GM19468 (cell line): Measurements from ENCODE around the gene HMGB4.

Experiments
- ATAC-seq: cut with Tn5 transposase; IDR thresholded peaks from one replicate; pipeline ENCODE4 v1.9.1; 2021; ENCODE audit warnings: mild to moderate bottlenecking, moderate library complexity, moderate number of reproducible peaks; ENCODE audit not compliant: unreplicated experiment; ENCODE audit errors: extremely low read depth

Gene HMGB4

DNA sequence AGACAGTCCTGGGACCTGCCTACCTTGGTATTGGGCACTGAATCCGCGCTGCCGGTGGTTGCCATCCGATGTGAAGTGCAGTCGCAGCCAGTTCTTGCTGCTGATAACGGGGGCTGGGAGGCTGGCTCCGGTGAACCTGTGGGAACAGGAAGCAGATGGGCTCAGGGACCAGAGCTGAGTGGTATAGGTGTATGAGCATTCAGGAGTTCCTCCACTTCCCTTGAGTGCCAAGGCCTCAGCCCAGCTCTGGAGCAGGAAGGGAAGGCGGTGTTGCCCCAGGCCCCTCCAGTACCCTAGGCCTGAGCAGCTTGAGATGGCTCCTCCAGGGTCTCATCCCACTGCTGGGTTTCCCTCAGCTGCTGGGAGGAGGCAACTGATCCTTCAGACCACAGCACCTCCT lies 17.0 kb upstream of the HMGB4 start:
- no peak for ATAC-seq

DNA sequence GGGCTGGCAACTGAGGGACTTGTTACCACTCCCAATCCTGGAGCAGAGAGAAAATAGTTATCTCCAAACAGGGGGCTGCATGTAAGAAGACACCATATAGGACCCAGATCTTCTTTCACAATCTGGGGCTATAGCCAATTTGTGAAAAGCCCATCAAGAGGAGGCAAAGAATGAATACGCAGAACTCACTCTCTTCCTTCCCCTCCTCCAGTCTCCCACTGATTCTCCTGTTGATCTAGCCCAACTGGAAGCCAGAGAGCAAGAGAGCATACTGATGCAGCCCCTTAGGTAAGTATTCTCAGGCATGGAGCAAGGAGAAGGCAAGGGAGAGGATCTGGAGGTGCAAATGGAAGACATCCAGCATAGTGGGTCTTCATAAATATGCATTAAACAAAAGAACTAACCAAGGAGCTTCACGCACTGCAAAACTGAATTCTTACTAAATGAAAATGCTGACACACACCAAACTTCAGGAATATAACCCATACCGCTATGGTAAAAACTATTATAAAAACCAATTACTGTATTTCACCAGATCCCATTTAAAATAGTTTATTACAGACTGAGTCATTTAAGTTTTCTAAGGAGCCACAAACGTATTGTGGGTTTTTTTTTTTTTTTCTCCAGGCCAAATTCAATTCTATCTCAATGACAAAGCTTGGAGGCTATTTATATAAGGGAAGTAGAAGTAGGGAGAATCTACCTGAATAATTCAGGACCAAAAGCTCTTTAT lies 15.5 kb upstream of the HMGB4 start:
- no peak for ATAC-seq

DNA sequence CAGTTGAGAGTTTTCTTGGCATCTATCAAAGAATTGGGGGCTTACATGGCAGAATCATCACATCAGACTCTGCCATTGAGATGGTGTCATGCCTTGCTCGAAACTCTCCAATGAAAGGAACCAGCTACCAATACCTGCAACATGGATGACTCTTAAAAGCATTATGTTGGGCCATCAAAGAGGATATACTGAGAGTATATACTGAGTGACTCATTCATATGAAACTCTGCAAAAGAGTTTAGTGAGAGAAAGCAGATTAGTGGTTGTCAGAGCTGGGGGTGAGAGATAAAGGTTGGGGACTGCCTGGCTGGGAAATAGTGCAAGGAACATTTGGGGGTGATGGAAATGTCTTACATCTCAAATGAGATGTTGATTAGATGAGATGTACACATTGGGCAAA lies 14.7 kb upstream of the HMGB4 start:
- ATAC-seq = no peak

DNA sequence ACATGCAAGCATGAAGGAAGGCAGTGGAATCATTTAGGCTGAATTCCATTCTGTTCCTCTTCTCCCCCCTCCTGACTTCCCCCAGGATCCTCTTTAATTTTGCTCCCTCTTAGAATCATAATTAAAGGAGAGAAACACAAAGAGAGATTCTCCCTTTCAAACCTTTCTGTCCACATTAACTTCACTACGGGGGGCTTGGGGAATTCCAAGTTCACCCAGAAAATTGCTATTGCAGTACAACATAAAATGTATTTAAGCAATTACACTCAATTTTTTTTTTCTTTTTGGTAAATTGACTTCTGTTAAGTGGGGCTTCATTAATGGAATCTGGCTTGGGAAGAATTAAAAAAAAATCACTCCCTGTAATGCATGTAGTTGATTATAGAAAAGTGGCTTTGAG lies 13.4 kb upstream of the HMGB4 start:
- no peak for ATAC-seq

DNA sequence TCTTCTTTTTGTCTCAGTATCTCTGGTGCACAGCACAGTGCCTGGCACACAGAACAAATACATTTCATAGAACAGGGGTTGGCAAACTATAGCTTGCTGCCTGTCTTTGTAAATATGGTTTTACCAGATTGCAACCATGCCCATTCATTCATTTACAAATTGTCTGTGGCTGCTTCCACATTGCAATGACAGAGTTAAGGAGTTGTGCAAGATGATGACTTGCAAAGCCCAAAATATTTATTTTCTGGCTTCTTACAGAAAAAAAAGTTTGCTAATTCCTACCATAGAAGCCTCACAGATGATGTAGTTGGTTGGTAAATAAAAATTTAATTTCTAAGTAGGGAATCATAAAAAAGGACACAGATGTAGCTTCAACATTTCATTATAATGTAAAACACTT lies 11.2 kb upstream of the HMGB4 start:
- ATAC-seq = no peak

DNA sequence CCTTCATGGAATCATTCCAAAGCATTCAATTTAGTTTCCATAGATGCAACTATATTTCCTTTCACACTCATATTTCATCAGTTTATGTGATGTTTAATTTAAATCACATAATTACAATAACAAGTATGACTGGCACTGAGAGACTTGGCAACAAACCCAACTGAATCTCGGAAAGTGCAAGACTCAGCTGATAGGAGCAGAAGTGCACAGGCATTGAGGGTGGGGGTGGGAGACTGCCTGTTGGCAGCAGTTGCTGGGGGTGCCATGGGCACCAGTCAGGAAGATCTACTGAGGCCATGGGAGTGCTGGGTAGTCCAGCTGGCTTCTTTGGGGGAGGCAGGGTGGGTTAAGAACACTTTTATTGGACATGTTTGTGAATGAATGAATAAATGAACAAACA lies 10.4 kb upstream of the HMGB4 start:
- no peak for ATAC-seq

DNA sequence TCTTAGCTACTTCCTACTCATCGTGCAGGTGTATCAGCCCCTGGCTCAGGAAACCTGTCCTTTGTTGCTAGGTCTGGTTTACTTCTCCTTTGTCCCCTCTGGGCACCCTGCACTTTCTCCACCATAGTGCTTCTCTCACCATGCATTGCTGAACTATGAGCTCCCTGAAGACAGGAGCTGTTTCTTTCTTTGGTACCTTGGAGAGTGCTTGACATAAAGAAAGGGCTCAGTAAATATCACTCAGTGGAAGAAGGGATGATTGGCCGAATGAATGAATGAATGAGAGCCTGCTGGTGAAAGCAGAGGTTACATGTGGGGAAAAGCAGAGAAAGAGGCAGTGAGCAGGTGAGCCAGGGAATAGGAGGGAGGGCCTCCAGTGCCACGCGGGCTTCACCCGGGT lies 9.8 kb upstream of the HMGB4 start:
- no peak for ATAC-seq

DNA sequence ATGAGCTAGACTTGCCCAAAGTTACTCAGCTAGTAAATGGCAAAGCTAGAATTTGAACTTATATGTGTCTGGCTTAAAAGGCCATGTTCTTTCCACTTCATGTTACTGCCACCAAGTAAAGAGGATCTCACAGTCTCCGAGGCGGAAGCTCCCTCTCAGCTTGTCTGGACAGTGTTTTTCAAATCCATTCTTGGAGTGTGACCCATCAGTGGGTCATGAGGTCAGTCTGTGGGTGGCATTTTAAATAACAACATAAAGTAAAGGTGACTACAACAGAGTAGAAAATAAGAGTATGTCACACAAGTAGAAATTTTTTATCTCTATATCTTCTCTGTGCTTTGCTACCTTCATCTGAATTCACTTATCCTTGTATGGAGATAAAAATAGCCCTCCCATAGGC lies 3.2 kb upstream of the HMGB4 start:
- no peak for ATAC-seq

DNA sequence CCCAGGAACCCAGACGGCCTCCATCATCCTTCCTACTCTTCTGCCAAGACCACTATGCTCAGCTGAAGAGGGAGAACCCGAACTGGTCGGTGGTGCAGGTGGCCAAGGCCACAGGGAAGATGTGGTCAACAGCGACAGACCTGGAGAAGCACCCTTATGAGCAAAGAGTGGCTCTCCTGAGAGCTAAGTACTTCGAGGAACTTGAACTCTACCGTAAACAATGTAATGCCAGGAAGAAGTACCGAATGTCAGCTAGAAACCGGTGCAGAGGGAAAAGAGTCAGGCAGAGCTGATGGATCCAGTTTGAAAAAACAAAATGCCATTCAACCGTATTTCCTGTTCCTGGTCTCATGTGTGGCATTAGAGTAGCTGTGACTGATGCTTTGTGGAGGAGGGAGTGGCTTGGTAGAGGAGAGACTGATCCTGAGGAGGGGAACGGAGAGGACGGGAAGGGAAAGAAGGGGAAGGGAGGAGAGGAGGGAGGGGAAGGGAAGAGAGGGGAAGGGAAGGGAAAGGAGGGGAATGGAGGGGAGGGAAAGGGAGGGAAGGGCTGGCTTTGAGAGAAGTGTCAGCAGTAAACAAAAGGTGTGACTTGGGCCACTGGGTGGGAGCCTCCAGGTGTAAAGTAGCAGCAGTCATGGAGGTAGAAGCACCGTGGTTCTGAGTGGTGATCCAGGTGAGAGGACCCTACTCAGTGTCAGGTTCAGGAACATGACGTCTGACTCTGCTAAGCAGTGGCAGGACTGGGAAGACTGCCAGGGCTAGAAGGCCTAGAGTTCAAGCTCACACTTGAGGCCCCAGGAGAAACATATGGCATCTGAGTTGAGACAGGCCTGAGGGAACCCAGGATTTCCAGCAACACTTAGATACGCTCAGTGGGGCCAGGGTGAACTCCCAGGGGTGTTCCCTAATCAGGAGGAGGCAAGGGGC lies 846 bp downstream of the HMGB4 start:
- no peak for ATAC-seq

DNA sequence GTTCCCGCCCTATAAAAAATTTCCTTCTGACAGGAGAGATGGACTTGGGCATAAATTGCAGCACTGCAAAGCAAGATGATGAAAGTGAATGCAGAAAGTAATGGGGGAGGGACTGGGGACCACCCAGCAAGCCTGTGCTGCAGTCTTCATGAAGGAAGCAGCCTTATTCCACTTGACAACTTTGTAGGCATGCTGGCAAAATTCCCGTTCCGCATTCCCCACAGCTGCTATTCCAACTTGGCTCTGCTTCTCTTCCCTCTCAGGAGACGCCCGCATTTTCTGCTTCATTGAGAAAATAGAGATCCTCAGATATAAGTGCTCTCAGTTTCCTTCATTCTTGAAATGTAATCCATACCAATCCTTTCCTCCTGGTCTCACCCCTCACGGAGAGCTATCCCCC lies 2.4 kb downstream of the HMGB4 start:
- no peak for ATAC-seq

DNA sequence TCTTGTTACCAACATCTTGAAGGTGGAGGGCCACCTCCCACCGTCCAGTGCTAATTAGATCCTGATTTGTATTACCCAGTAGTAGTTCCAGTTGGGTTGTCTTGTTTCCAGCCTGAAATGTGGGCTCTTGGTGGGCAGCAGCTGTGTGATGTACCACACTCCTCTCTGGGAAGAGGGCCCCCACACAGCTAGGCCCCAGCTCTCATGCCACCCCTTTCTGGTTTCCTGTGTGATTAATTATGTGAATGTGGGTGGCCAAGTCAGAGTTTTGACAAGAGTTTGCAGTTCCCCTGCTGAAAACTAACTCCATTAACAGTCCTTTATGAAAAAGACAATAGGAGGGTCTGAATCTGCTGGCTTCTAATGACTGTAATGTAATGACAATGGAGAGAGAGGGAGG lies 3.8 kb downstream of the HMGB4 start:
- no peak for ATAC-seq

DNA sequence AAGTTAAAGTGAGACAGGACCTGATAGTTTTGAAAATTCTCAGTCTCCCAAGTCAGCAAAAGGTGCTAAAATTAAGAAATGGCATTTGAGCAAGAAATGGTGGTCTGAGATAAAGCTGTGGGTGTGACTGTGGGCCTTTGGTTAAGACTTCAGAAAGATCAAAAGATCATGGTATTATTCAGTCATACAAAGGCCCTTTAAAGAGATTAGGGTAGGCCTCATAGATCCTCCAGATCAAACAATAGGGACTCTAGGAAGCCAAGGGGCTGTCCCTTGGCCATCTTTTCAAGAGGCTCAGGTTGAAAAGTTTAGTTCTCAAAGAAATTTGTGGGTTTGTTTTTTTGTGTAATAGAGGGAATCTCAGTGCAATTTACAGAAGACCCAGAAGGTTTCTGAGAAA lies 8.4 kb downstream of the HMGB4 start:
- no peak for ATAC-seq

DNA sequence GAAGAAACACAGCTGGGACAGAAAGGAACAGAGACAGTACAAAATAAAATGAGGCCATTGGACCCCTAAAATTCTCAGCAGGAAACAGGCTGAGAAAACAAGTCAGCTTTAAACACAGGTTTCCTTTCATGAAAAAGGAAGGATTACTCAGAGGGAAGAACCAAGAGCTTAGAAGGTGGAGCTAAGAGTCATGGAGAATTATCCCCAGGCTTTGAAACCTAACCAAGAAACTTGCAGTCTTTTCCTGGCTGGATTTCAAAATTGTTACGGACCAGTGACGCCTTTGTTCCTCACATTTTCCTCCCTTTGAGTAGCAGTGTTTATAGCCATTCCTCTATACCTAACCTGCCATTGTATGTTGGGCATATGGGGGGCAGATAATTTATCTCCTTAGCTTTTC lies 8.8 kb downstream of the HMGB4 start:
- no peak for ATAC-seq

DNA sequence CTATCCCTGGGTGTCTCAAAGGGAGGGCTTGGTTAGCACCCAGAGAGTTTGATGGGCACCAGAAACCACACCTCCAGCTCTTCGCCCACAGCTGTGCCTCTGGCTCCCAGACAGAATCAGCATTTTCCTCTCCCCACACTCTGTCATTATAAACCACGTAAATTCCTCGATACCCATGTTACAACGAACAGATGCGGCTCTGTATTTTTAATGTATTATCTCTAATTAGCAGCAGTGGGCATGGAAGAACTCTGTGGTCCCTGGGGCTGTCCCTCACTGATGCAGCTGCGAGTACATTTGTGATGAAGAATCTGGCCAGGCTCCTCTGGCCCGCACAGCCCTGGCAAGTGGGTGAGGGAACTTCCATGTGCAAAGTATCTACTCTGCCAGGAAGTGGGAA lies 10.8 kb downstream of the HMGB4 start:
- ATAC-seq = no peak

DNA sequence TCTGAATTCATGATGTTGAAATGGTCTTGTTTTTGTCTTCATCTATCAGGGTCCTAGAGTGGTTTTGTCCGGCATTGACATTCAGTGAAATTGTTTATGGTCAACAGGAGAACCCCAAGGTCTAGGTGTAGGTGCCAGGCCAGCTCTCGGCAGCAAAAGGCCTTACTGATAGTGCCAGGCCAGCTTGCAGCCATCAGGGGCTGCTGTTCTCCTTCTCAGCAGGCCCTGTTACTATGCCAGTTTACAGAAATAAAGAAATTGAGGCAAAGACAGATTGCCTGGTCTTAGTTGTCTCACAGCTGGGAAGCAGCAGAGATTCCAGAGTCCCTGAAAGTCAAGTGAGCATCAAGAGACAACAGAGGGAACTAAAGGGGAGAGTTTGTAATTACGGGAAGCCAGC lies 12.0 kb downstream of the HMGB4 start:
- ATAC-seq = no peak

DNA sequence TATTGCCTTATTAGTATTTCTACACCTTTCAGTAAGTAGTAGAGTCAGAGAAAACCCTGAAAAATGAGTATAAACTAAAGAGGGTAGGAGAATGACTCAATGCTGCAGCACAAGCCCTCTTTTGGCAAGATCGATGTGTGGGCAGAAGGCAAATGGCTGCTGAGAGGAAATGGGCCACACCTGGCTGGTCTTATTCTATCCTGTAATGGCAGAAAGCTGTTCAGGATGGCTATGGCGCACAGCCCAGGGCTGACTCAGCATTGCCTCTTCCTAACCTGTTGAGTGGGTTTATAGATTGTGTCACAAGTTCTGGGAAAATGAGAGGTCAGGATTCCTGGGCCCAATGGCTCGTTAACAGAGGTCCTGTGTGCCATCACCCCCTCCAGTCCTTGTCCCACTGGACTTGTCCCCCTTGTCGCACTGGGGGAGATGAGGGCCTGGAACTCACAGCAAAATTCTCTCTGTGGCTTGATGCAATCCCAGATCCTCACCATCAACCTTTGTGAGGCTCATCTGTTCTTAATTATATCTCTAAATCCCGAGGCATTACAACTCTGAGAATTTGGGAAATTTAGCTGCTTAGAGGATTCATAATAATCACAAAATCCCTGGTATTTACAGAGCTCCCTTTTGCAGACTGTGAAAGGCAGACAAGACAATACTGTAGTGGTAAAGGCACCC lies 13.2 kb downstream of the HMGB4 start:
- ATAC-seq = no peak

DNA sequence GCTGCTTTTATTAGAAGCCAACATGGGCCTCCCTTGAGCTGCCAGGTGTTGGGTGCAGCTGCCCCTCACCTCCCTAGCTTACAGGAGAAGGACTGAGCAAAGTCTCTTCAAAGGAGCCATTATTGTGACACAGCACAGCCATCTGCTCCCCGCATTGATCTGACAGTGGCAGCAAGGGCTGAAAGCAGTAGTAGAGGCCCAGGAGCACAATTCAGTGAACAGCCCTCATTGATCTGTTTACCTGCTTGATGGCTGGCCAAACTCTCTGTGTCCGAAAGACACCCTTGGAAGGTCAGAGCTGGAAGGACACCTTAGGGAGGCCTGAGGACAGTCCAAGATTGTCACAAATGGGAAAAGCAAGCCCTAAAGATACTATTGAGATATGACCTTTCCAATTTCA lies 14.5 kb downstream of the HMGB4 start:
- no peak for ATAC-seq

DNA sequence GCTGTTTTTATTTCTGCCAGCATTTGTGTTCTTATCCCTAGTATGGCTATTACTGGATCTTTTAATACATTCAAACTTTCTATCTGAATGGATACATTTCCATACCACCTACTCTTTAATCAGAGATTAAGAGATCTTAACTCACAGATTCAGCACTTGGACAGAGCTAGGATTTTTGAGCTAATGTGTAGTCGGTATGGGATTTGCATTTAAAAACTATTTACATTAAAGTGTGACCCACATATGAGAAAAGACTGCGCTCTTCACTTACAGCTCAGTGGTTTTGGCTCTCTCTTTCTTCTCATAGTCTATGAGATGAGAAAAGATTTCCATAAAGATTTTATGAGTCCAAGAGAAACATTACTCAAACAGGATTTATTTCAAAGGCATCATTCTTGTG lies 16.4 kb downstream of the HMGB4 start:
- no peak for ATAC-seq

DNA sequence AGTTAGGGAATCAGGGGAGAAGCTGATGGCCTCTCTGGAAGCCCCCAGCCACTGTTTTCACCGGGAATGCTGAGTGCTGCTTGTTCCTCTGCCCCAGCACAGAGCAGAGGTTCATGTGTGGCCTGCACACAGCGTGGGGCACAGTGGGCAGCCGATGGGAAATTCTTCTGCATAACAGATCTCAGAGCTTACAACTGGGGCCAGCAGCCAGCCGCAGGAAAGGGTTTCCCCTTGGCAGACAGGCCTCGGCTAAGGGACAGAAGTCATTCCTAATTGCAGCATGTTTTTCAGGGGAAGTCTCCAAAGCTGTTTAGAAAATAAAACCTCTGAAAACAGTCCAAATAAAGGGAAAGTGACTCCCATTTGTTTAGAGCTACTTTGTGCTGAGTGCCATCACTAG lies 22.6 kb downstream of the HMGB4 start:
- ATAC-seq = no peak

DNA sequence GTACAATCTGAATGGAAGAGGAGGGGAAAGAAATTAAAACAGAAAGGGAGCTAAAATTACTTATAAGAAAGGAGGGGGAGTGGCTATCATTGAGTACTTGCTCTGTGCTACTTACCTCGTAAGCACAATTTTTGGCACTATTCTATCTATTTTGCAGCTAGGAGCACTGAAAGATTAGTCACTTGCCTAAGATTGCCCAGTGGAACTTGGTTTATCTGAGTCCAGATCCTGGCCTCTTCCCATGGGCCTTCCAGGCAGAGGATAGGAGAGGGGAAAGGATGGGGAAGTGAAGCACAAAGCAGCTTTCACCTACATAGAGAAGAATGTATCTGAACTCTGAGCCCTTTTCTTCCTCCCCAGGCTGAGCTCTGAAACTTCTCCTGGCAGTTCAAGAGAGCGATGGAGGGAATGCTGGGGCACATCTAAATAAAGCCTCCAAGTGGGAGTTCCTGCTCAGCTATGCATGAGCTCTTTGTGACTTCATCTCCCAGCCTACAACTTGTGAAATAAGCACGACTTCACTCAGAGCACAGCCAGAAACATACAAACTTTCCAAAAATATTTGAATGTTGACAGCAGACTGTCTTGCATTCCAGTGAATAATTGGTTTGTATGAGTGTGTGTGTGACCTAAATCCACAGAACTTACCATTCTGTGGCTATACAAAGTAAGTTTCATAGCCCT lies 29.4 kb downstream of the HMGB4 start:
- ATAC-seq = no peak

DNA sequence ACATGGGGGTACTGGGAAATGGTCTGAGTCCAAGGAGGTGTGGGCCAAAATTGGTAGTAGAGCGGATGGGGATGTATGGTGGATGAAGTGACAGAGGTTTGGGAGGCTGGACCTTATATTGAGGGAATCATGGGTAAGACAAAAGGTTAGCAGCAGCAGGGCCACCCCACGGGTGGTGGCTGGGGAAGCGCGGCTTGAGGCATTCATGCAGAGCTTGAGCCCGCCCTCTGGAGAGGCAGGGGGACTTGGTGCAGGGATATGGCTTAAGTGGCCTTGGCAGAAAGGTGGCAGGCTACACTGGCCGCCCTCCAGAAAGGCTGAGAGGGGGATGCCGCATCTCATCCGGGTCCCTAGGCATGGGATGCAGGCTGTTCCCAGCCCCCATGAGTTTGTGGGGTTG lies 31.5 kb downstream of the HMGB4 start:
- no peak for ATAC-seq
